ENCODE data around the gene RIN3. TPM values are rescaled to one million over a fixed set of nuclear protein-coding genes. Genes with fewer than 3 reads are reported as not detected.
"Not testable (repeated sequence)": the region's sequence is repeated elsewhere in the genome, so short reads cannot be mapped to it uniquely, and the experiment has no call there.

The RIN3 gene
- total RNA-seq, 1 experiment from 2014 or later = 0.86 TPM

GRCh38 chr14:92624764-92625163 lies 111.2 kb downstream of the RIN3 start:
- DNase-seq (ENCODE audit: low read depth) = peak; percentile 62

DNA sequence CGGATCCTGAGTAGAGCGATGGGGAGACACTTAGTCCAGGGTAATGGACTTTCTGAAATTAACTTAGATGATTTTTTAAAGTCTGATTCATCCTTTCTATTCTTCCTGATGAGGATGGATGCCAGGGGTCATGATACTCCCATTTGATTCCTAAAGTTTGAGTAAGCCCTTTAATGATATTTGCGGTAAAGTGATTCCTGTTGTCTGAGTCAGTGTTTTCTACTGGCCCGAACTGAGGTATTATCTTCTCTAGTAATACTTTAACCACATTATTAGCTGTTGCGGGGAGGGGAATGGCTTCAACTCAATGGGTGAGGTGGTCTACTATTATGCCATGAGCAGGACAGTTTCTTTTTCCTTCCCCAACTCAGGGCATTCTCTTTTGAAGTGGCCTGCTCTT lies 111.6 kb downstream of the RIN3 start:
- peak; percentile 90 for DNase-seq (ENCODE audit: low read depth)

- no peak for DNase-seq (ENCODE audit: low read depth)
These were observed 112.5 kb downstream of the RIN3 start for GRCh38 chr14:92626041-92626440.

DNA sequence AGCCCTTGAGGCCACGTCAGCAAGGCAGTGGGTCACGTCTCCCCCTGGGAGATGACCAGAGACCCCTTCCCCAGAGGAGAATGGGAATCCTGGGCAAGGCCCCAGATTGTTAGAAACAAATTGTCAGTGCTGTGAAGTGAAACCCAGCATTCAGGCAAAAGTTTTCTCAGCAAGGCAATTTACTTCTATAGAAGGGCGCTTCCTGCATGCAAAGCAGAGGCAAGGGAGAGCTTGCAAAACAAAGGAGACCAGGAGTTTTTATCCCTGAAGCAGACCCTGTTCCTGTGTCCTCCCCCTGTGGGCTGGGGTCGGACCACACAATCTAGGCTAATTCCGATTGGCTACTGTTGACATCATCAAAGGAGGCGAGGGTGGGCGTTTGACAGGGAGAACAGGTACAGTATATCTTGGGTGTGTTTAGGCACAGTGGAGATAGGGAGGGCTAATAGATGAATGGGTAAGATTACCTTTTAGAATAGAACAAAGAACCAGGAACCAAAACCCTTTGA lies 114.2 kb downstream of the RIN3 start:
- DNase-seq (ENCODE audit: low read depth) = no peak

DNA sequence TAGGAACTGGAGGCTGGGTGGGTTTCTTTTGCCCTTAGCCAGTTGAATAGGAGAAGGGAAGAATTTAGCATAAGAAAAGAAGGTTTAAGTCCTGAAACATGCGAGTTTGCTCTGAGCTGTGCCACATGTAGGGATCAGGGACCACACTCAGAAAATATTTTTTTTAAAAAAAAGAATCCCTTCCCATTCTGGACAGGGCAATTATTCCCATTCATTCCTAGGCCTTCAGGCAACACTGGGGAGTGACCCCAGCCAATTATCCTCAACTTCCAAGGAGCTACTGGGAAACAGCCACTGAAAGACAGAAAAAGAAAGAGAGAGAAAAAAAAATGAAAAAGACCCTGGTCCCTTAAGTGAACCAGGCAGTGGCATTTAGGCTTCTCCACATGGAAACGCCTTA lies 115.1 kb downstream of the RIN3 start:
- DNase-seq (ENCODE audit: low read depth) = no peak

- DNase-seq (ENCODE audit: low read depth) = no peak
These were observed 116.8 kb downstream of the RIN3 start for GRCh38 chr14:92630367-92630766.

DNA sequence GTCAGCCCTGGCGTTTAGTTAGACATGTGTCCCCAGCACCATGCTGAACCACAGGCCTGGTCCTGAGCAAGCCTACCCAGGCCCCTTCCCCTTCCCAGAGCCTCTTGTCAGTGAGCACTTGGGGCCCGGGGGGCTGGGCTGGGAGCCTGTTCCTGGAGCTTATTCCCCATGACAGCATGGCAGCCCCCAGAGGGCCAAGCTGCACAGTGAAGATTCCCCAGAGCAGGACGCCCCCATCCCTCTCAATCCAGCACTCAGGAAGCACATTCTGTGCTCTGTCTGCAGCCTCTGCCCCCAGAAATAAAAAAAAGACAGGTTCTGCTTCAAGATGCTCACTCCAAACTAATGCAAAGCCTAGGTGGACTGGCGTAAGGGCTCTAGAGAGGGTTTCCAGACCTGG lies 117.5 kb downstream of the RIN3 start:
- DNase-seq (ENCODE audit: low read depth) = no peak

- DNase-seq (ENCODE audit: low read depth) = no peak
These were observed 119.1 kb downstream of the RIN3 start for GRCh38 chr14:92632546-92633273.

DNA sequence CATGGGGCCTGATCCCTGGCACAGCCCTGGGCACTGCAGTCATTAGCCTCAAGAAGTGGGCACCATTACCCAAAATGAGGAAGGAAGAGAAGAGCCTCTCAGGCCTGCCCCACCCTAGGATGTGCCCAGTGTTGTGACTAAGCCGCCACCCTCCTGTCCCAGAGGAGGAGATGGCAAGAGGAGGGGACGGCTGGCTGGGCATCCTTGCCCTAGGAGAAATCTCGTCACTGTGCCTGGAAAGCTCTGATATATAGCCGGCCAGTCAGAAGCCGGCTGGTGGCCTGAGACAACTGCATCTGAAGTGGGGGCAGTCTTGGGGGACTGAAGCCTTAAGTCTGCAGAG lies 119.7 kb downstream of the RIN3 start:
- no peak for DNase-seq (ENCODE audit: low read depth)

GRCh38 chr14:92633724-92634123 lies 120.1 kb downstream of the RIN3 start:
- no peak for DNase-seq (ENCODE audit: low read depth)

GRCh38 chr14:92635031-92635430 lies 121.5 kb downstream of the RIN3 start:
- DNase-seq (ENCODE audit: low read depth) = no peak

DNA sequence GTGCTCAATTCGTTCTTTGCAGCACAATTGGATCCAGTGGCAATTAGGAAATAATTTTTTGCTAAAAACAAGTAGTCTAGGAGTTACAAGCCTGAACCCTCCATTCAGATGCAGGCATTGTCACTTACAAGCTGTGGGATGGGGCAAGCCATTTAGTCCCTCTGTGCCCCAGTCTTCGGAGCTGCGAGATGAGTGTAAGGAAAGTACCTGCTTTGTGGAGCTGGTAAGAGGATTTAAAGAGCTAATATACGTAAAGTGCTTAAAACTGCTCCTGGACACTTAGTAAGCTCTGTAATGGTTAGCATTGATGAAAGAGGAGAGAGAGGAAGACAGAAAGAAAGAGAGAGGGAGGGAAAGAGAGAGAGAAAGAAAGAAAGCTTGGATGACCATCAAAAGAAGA lies 122.3 kb downstream of the RIN3 start:
- DNase-seq (ENCODE audit: low read depth) = no peak

- DNase-seq (ENCODE audit: low read depth) = no peak
These were observed 123.6 kb downstream of the RIN3 start for GRCh38 chr14:92637228-92637627.

GRCh38 chr14:92637864-92638263 lies 124.3 kb downstream of the RIN3 start:
- no peak for DNase-seq (ENCODE audit: low read depth)

DNA sequence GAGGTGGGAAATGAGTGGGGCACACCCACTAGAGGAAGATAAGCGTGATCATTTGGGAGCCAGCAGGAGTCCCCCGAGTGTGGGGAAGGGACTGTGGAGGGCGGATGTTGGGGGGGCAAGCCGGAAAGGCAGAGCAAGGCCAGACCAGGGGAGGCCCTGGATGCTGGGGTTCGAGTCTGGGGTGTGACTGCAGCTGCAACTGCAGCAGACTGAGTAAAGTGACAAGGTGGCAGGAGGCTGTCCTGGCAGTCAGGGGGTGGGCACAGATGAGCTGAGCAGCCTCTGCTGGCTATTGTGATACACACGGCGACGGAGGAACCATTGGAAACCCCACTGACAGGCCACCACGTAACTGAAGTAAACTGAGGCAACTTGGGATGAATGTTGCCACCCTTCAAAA lies 124.7 kb downstream of the RIN3 start:
- no peak for DNase-seq (ENCODE audit: low read depth)

DNA sequence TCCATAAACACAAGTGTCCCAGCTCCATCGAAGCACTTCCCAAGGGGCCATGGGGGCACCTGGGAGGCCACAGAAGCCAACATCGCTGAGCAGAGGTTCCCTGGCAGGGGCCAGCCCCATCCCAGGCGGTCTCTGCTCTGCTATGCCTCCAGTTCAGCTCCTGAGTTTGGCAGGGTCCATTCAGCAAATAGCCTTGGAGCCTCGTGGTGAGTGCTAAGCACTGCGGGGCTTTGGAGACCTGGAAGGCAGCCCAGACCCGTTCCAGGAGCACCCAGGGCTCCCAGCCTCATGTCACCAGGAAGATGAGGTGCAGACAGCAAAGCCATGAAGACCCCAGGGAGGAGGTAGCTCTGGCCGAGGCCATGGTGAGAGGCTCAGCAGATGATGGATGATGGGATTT lies 125.3 kb downstream of the RIN3 start:
- DNase-seq (ENCODE audit: low read depth) = no peak

DNA sequence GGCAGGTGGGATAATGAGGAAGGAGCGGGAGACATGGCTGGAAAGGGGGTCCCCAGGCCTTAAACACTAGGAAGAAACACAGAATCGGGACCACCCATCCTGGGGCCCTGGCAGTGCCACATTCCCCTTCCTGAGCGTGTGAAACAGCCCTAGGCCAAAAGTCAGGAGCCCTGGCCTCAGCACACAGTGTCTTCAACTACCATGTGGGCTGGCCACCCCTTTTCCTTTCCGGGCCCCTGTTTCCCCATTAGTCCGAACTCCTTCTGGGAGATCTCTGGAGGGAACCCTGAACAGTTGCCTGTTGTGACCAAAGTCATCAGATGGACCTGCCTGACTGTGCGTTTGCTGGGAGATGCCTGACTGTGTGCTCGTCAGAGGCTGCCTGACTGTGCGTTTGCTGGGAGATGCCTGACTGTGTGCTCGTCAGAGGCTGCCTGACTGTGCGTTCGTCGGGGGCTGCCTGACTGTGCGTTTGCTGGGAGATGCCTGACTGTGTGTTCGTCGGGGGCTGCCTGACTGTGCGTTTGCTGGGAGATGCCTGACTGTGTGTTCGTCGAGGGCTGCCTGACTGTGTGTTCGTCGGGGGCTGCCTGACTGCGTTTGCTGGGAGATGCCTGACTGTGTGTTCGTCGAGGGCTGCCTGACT lies 126.0 kb downstream of the RIN3 start:
- DNase-seq (ENCODE audit: low read depth) = not testable (repeated sequence)

- DNase-seq (ENCODE audit: low read depth) = no peak
These were observed 127.7 kb downstream of the RIN3 start for GRCh38 chr14:92641306-92641705.

GRCh38 chr14:92644171-92644969 lies 130.8 kb downstream of the RIN3 start:
- no peak for DNase-seq (ENCODE audit: low read depth)

- DNase-seq (ENCODE audit: low read depth) = no peak
These were observed 131.5 kb downstream of the RIN3 start for GRCh38 chr14:92644970-92645515.

DNA sequence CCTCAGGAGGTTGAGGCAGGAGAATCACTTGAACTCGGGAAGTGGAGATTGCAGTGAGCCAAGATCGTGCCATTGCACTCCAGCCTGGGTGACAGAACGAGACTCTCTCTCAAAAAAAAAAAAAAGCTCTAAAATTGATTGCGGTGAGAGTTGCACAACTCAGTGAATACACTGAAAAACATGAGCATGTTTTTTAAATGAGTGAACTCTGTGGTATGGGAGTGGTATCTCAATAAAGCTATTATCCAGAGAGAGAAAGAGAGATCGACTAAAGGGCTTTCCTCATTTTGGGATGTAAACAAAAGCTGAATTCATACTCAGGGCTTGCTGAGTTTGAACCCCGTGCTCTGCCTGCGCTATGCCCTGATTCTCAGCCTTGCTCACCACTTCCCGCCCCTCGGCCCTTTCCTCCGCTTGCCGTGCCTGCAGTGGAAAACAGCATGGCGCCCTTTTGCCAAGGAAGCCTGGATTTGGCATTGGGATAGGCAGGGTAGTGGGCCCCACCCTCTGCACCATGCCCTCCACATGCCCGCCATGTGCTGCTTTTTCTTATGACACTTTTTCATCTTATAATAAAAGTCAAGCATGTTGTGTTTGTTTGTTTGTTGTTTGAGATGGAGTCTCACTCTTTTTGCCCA lies 132.4 kb downstream of the RIN3 start:
- DNase-seq (ENCODE audit: low read depth) = no peak

Measured in Daoy (cell line).